Muscle of leg (tissue), 11 donors: ENCODE data around the gene C15orf40. TPM values are rescaled to one million over a fixed set of nuclear protein-coding genes. Genes with fewer than 3 reads are reported as not detected.
"Not testable (repeated sequence)": the region's sequence is repeated elsewhere in the genome, so short reads cannot be mapped to it uniquely, and the experiment has no call there.

Experiments
- DNase-seq: peaks from one replicate; pipeline ENCODE4 v3.0.0; 2013
- H3K27ac ChIP-seq: one replicate; pipeline ENCODE4 v1.5.1; 2013; ENCODE audit warnings: mild to moderate bottlenecking, low read length, control low read depth
- H3K27me3 ChIP-seq: one replicate; pipeline ENCODE4 v1.6.1; 2013; ENCODE audit warnings: low read length; ENCODE audit not compliant: control insufficient read depth, insufficient read depth
- H3K36me3 ChIP-seq: one replicate; pipeline ENCODE4 v1.6.1; 2013; ENCODE audit warnings: low read length; ENCODE audit not compliant: control insufficient read depth, insufficient read depth
- H3K4me1 ChIP-seq: one replicate; pipeline ENCODE4 v1.6.1; 2013; ENCODE audit warnings: low read length; ENCODE audit not compliant: control insufficient read depth, insufficient read depth
- H3K4me3 ChIP-seq: one replicate; pipeline ENCODE4 v1.5.1; 2013; ENCODE audit warnings: low read length, control low read depth
- H3K9me3 ChIP-seq: replicated peaks from 2 replicates; pipeline ENCODE4 v1.6.1; 2013; ENCODE audit warnings: low read depth, low read length; ENCODE audit not compliant: control insufficient read depth
- WGBS: methylation state at CpG from one replicate; pipeline ENCODE4 v1.1.5; 2013; ENCODE audit warnings: missing lambda C conversion rate; ENCODE audit not compliant: insufficient coverage; 5-methylcytosine and 5-hydroxymethylcytosine counted together
- polyA plus RNA-seq, 8 donors: library from polyadenylated mRNA; unstranded; fragments of 120-200 nt; gene quantifications; one replicate each; pipeline versions ENCODE4 v1.2.1 to v1.2.3, GENCODE V29; 2013; ENCODE audit warnings: inconsistent platforms in 1 of 8, low replicate concordance in 1 of 8; ENCODE audit not compliant: insufficient read length in 8 of 8, insufficient read depth in 1 of 8
- total RNA-seq: library from RNA; stranded (reverse); fragments of 120-200 nt; gene quantifications from one replicate; pipeline ENCODE4 v1.2.4, GENCODE V29; 2013

The C15orf40 gene
- total and polyA plus RNA-seq, 9 donors: 12.2 to 21.6 (median 14.3) TPM

DNA sequence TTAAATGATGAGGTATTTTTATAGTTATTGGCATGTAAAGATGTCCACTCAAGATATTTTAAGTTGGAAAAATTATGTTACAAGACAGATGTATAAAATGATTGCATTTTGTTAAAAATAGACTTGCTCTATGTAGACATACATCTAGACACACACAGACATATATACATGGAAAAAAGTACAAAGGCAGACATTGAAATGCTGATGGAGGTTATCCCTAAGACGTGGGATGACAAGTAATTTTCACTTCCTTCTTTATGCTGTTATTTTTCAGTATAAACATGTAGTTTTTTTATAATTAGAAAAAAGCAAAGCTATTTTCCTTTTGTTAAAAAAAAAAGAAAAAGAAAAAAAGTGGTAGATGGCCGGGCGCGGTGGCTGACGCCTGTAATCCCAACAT, 66.1 kb downstream of the C15orf40 start:
- WGBS: no CpG with 5 or more reads among the region's 5 CpGs
- Histone ChIP-seq H3K27ac (no peak overlapping the region), H3K27me3 (no peaks in the 10 kb centered on the region), H3K36me3 (no peaks in the 10 kb centered on the region), H3K4me3 (no peak overlapping the region), H3K4me1 (no peaks in the 10 kb centered on the region), H3K9me3 (no peaks in the 10 kb centered on the region)
- DNase-seq: no peak

GRCh38 chr15:82944821-82945220, 66.6 kb downstream of the C15orf40 start:
- Histone ChIP-seq H3K9me3 (no peaks in the 10 kb centered on the region), H3K27ac (no peak overlapping the region), H3K4me3 (no peak overlapping the region), H3K27me3 (no peaks in the 10 kb centered on the region), H3K36me3 (no peaks in the 10 kb centered on the region), H3K4me1 (no peaks in the 10 kb centered on the region)
- no peak for DNase-seq
- WGBS: 56% methylated on average over 2 of the region's 5 CpGs

DNA sequence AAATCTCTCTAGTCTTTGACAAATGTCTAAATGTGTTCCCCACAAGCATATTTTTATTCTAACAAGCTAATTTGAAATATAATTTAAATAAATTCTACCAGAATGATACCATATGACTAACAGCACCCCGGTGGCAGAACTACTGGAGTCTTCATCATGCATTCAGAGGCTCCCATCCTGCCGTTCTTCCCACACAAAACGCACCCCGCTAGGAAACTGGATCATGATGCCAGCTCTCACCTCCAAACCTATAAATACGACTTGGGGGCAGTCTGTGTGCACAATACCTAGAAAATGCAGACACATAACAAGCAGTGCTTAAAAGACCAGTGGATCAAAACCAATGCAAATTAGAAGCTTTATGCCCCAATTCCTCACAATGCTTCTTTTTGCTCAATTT, 67.4 kb downstream of the C15orf40 start:
- Histone ChIP-seq H3K9me3 (no peaks in the 10 kb centered on the region), H3K4me1 (no peaks in the 10 kb centered on the region), H3K27ac (no peak overlapping the region), H3K27me3 (no peaks in the 10 kb centered on the region), H3K4me3 (no peak overlapping the region), H3K36me3 (no peaks in the 10 kb centered on the region)
- WGBS: 74% methylated on average over 3 of the region's 5 CpGs
- DNase-seq: no peak

- Histone ChIP-seq H3K9me3 (no peaks in the 10 kb centered on the region), H3K27me3 (no peaks in the 10 kb centered on the region), H3K4me1 (no peaks in the 10 kb centered on the region), H3K4me3 (no peak overlapping the region), H3K36me3 (no peaks in the 10 kb centered on the region), H3K27ac (no peak overlapping the region)
- 100% methylated on average over 1 of the region's 3 CpGs for WGBS
- DNase-seq: no peak
These were observed 68.3 kb downstream of the C15orf40 start for GRCh38 chr15:82943176-82943575.

- no peak for DNase-seq
- Histone ChIP-seq H3K4me3 (no peak overlapping the region), H3K4me1 (no peaks in the 10 kb centered on the region), H3K9me3 (no peaks in the 10 kb centered on the region), H3K27me3 (no peaks in the 10 kb centered on the region), H3K36me3 (no peaks in the 10 kb centered on the region), H3K27ac (no peak overlapping the region)
- WGBS: 85% methylated on average over 4 of the region's 8 CpGs
These were observed 68.7 kb downstream of the C15orf40 start for GRCh38 chr15:82942691-82943090.

DNA sequence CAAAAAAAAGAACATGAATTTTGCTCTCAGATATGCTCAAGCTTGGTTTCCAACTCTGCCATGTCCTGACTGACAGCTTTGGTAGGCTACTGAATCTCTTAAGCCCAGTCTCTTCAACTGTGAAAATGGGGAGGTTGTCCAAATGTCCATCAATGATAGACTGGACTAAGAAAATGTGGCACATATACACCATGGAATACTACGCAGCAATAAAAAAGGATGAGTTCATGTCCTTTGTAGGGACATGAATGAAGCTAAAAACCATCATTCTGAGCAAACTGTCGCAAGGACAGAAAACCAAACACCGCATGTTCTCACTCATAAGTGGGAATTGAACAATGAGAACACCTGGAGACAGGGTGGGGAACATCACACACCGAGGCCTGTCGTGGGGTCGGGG, 71.8 kb downstream of the C15orf40 start:
- H3K36me3 ChIP-seq, H3K27me3 ChIP-seq, H3K27ac ChIP-seq, H3K9me3 ChIP-seq, H3K4me1 ChIP-seq, DNase-seq, H3K4me3 ChIP-seq: not testable (repeated sequence)
- WGBS: 97% methylated on average over 3 of the region's 6 CpGs

Other genes with a start within 250 kb of the C15orf40 start
- gene FSD2, start 205.6 kb downstream of the C15orf40 start, total RNA-seq: 44.4 TPM
- gene FSD2, start 205.6 kb downstream of the C15orf40 start, polyA plus RNA-seq: 10 to 100 TPM; 22.1 to 50.1 (median 37.8) TPM
- 4.3 TPM for gene WHAMM, start 202.0 kb downstream of the C15orf40 start, total RNA-seq
- gene WHAMM, start 202.0 kb downstream of the C15orf40 start, polyA plus RNA-seq: 1 to 10 TPM; 6.8 to 9.3 (median 8.7) TPM
- gene HOMER2, start 58.9 kb downstream of the C15orf40 start, total RNA-seq: 27.0 TPM
- 10 to 100 TPM; 20.1 to 28.8 (median 24.6) TPM for gene HOMER2, start 58.9 kb downstream of the C15orf40 start, polyA plus RNA-seq
- gene RAMAC, start 25.4 kb downstream of the C15orf40 start, total RNA-seq: 30.7 TPM
- gene RAMAC, start 25.4 kb downstream of the C15orf40 start, polyA plus RNA-seq: 10 to 100 TPM; 27.0 to 32.7 (median 30.1) TPM
- gene BTBD1, start 55.6 kb upstream of the C15orf40 start, total RNA-seq: 107 TPM
- 100 to 1,000 TPM in 5 of 8 donors, 10 to 100 TPM in 3; 89.8 to 129 (median 109) TPM for gene BTBD1, start 55.6 kb upstream of the C15orf40 start, polyA plus RNA-seq
- gene TM6SF1, start 96.0 kb upstream of the C15orf40 start, total RNA-seq: 33.9 TPM
- gene TM6SF1, start 96.0 kb upstream of the C15orf40 start, polyA plus RNA-seq: 10 to 100 TPM; 43.7 to 69.2 (median 55.4) TPM
- gene HDGFL3, start 196.2 kb upstream of the C15orf40 start, total RNA-seq: 45.8 TPM
- gene HDGFL3, start 196.2 kb upstream of the C15orf40 start, polyA plus RNA-seq: 10 to 100 TPM; 41.5 to 66.9 (median 52.6) TPM